HG03520 (cell line): ENCODE measurements around the gene FTCD.
"Not testable (repeated sequence)": the region's sequence is repeated elsewhere in the genome, so short reads cannot be mapped to it uniquely, and the experiment has no call there.

ENCODE experiments used
- ATAC-seq: cut with Tn5 transposase; IDR thresholded peaks from one replicate; pipeline ENCODE4 v1.9.1; 2021; ENCODE audit warnings: mild to moderate bottlenecking, moderate library complexity; ENCODE audit not compliant: unreplicated experiment

Gene FTCD

GRCh38 chr21:46155514-46156377, at the start of gene FTCD:
Gene FTCD (minus strand): TSS chr21:46155579. CDS start chr21:46155523, 56 bp downstream.
- ATAC-seq = no peak

- ATAC-seq = no peak
Observed at GRCh38 chr21:46205166-46205565, 49.8 kb upstream of the FTCD start.

GRCh38 chr21:46203203-46203600, 47.8 kb upstream of the FTCD start:
- ATAC-seq = no peak

GRCh38 chr21:46202592-46203202, 47.3 kb upstream of the FTCD start:
- no peak for ATAC-seq

- ATAC-seq = not testable (repeated sequence)
Observed at GRCh38 chr21:46200877-46201803, 45.8 kb upstream of the FTCD start.

- ATAC-seq = no peak
Observed at GRCh38 chr21:46199436-46200373, 44.3 kb upstream of the FTCD start.

GRCh38 chr21:46196733-46197132, 41.4 kb upstream of the FTCD start:
- no peak for ATAC-seq

GRCh38 chr21:46195595-46196195, 40.3 kb upstream of the FTCD start:
- no peak for ATAC-seq

- no peak for ATAC-seq
Observed at GRCh38 chr21:46194374-46195334, 39.3 kb upstream of the FTCD start.

- no peak for ATAC-seq
Observed at GRCh38 chr21:46193829-46194373, 38.5 kb upstream of the FTCD start.

GRCh38 chr21:46191686-46192575, 36.6 kb upstream of the FTCD start:
- no peak for ATAC-seq

GRCh38 chr21:46191257-46191685, 35.9 kb upstream of the FTCD start:
- no peak for ATAC-seq

GRCh38 chr21:46190491-46191131, 35.2 kb upstream of the FTCD start:
- ATAC-seq = no peak

GRCh38 chr21:46189959-46190490, 34.6 kb upstream of the FTCD start:
- no peak for ATAC-seq

- ATAC-seq = no peak
Observed at GRCh38 chr21:46189213-46189958, 34.0 kb upstream of the FTCD start.
